Cortex of kidney (tissue), 1 donor: ENCODE measurements around the gene ITM2C.

ENCODE experiments used
- DNase-seq: peaks from one replicate; lab custom pipeline; 2025; lab: John Stamatoyannopoulos, UW

The ITM2C gene, protein sequence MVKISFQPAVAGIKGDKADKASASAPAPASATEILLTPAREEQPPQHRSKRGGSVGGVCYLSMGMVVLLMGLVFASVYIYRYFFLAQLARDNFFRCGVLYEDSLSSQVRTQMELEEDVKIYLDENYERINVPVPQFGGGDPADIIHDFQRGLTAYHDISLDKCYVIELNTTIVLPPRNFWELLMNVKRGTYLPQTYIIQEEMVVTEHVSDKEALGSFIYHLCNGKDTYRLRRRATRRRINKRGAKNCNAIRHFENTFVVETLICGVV

DNA sequence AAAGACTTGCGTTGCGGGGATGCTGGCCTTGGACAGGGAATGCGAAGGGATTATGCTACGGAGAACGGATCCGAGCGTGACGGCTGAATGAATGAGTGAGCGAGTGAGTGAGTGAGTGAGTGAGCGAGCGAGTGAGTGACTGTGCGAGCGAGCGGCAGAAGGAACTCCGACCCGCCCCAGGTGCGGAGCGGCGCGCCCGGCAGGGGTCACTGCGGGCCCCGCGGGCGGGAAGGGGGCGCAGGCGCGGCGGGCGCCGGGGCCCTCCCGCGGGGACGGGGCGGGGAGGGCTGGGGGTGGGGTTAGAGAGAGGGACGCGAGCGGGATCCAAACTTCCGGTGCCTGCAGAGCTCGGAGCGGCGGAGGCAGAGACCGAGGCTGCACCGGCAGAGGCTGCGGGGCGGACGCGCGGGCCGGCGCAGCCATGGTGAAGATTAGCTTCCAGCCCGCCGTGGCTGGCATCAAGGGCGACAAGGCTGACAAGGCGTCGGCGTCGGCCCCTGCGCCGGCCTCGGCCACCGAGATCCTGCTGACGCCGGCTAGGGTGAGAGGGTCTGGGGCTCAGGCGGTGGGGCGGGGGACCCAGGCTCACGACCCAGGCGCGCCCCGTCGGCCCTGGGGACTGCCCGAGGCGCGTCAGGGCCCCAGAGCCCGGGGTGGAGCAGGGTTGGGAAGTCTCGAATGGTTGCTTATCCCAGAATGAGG is at the start of gene ITM2C:
Gene ITM2C (plus strand): TSS at position 338 of the 702 bp plus-strand sequence. CDS start 84 bp downstream, at position 422.
- no peak for DNase-seq

DNA sequence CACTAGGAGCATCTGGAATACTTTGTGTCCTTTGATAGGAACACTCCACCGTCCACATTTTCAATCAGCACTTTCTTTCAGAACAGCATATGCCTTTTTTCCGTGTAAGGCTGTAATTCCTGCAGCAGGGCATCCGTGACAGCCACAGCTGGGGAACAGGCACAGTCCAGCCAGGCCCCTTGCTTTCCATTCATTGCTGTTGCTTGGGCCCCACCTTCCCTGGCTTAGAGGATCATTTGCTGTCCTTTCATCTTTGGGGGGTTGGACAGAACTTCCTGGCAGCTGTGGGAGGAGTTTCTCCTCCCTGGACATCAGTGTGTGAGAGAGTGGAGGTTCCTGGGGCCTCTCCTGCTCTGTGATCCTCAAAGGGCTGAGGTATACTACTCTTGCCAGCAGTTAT is 49.7 kb upstream of the ITM2C start:
- no peak for DNase-seq

- no peak for DNase-seq
These were observed 48.0 kb upstream of the ITM2C start for GRCh38 chr2:230816735-230817134.

DNA sequence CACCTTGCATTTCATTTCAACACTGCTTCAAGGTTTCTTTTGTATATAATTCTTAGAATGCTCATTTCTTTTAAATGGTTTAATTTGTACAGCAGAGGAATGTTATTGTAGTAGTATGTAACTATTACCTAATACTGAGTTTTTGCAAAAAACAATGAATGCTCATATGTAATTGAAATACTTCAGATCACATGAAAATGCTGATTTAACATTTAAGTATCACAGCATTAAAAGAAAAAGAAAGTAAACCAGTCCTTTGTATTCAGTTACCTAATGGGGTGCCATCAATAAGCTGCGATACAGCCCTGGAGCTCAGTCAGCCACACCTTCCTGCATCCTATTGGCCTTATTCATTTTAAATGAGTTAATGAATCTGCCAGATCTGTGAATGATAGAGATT is 45.3 kb upstream of the ITM2C start:
- DNase-seq, result no peak

DNA sequence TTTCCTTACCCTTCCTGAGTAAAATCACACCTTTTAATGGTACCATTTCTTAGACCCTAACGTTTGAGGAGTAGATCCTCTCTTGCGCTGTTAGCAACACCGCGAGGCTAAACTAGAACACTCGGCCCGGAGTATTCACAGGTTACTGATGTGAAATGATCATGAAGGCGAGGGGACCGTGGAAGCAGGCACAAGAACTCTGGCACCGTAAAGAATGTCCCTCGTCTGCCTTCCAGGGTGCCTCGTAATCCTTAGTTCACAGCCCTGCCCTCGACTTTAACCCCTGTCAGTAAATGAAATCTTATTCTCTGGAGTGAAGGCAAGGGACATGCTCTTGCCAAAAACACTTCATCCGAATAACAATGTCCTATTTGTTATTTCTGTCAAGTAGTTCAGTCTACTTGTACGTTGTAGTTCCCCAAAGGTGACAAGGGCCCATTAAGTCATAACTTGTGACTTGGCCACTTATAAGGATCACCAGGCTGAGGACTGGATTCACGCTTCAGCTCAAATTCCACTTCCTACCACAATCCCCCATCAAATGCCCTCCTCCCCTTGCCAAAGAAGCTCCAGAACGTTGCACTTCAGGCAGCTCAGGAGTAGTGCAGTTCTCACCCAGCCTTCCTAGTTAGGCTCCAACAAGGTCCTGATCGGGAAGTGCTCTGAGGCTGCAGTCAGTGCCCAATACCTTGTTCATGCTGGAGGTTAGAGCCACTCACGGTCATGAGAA is 43.3 kb upstream of the ITM2C start:
- DNase-seq, result no peak

- no peak for DNase-seq
These were observed 42.7 kb upstream of the ITM2C start for GRCh38 chr2:230821991-230822520.

DNA sequence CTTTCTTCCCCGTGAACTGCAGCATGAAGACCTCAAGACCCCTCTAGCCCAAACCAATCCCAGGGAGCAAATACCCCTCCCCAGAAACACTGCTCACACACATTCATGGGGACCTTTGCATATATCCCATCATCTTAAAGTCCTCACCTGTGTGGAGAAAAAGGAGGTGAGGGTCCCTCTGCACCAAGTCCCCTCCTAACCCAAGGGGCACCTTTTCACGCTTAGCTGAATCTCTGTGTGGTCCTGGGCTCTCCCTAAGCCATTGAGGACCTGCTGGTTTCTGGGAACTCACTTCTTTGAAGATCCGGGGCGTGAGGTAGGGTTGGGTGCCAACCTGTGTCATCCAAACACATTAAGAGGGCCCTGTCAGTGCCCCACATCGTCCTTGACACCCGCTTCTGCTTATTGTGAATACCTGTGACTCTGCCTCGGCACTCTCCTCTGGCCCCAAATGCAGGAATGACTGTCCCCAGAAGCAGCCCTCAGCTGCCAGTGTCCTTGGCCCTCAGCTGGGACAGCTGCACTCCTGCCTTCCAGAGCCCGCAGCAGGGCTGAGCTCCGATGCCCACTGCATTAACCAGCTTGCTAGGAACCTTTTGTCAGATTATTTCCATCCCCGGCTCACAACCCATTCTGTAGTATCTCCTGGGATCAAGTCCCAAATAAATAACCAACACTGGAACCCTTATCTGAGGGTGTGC is 41.3 kb upstream of the ITM2C start:
- DNase-seq, result no peak

DNA sequence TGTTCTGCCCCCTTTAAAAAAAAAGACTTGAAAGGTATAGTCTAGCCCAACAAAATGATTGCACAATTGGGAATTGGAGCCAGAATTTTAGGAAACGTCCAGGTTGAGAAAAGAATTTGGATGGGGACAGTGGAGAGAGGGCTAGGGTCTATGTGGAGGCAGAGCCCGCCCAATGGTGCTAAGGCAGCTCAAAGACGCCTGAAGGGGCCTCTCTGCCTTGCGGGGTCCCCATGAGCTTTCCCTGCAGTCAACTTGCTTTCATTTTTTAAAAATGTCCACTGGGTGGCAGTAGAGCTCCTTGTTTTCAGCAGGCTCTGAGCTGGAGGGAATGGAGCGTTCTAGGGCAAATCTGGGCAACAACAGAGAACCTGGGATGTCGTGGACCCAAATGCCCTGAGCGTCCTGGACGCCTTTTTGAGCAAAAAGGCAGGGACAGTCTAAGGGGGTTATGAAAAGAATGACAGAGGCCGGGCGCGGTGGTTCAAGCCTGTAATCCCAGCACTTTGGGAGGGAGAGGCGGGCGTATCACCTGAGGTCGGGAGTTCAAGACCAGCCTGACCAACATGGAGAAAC is 40.2 kb upstream of the ITM2C start:
- DNase-seq, result no peak

GRCh38 chr2:230825354-230825753 is 39.4 kb upstream of the ITM2C start:
- DNase-seq, result no peak

- DNase-seq, result no peak
These were observed 36.9 kb upstream of the ITM2C start for GRCh38 chr2:230827774-230828271.

DNA sequence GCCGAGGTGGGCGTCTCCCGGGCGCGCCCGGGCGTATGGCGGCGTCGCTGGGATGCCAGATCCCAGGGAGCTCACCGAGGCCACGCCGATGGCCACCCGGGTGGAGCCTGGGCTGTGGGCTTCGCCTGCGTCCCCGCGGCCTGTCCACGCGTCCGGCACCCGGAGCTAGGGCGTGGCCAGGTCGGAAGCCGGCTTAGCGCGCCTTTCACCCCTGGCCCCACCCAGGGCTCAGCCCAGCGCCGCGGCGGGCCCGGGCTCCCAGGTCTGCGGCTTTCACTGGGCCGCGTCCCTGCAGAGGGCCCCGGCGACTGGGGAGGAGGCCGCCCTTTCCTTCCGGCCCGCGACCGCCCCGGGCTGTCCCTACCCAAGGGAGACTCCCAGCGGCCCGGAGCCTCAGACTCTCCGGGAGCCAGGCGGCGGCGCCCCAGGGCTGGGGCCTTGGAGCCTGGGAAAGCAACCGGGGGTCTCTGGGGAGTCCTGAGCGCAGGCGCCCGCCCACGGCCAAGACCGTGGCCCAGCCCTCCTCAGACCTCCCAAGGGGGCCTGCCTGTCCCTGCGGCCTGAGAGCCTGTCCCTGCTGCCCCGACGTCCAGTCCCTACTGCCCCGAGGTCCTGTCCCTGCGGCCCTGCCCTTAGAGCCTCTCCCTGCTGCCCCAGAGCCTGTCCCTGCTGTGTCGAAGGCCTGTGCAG is 36.3 kb upstream of the ITM2C start:
- no peak for DNase-seq

- DNase-seq, result no peak
These were observed 35.4 kb upstream of the ITM2C start for GRCh38 chr2:230829293-230829692.

DNA sequence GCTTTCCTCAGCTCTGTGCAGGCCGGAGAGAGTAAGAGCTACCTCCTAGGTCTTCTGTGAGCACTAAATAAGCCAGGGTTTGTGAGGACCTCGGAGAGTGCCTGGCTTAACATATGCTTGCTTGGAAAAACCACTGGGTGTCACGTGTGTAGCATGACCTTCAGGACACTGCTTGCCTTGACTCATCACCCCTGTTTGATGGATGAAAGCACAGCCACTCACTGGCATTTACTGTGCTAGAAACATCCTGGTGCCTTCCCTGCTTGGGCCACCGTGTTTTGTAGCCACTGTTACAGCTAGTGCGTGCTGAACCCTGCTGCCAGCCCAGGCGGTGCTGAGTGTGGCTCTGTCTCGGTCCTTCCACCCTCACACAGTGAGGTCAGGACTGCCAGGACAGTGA is 34.8 kb upstream of the ITM2C start:
- no peak for DNase-seq

GRCh38 chr2:230830428-230830827 is 34.3 kb upstream of the ITM2C start:
- no peak for DNase-seq

GRCh38 chr2:230840301-230840700 is 24.4 kb upstream of the ITM2C start:
- DNase-seq, result no peak

GRCh38 chr2:230842473-230842872 is 22.3 kb upstream of the ITM2C start:
- DNase-seq, result no peak

DNA sequence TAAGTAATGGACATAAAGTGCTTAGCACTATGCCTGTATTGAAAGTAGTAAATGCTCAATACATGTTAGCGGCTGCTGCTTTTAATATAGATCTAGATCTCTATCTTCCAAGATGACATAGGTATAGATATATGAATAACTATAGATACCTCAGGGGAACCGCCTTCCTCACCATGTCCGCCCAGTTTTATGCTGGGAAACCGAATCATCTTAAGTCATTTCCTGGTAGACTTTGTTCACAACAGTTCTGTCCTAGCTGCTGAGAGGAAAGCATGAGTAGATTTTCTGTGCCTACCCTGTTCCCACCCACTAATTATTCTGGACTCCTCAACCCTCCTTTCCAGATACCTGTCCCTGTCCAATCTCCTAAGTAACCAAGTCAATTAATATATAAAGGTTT is 21.6 kb upstream of the ITM2C start:
- DNase-seq, result no peak

DNA sequence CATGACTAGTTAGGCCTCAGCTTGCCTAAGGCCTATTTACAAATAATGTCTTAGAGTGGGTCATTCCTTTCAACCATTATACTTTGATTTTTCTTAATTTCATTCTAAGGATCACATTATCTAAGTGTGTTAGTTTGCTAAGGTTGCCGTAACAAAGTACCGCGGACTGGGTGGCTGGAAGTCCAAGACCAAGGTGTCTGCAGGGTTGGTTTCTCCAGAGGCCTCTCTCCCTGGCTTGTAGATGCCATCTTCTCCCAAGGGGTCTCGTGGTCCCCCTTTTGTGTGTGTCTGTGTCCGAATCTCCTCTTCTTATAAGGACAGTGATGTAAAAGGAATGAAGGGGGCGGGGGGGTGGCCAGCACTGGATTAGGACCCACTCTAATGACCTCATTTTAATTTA is 18.4 kb upstream of the ITM2C start:
- DNase-seq, result no peak

GRCh38 chr2:230847883-230848388 is 16.8 kb upstream of the ITM2C start:
- no peak for DNase-seq

DNA sequence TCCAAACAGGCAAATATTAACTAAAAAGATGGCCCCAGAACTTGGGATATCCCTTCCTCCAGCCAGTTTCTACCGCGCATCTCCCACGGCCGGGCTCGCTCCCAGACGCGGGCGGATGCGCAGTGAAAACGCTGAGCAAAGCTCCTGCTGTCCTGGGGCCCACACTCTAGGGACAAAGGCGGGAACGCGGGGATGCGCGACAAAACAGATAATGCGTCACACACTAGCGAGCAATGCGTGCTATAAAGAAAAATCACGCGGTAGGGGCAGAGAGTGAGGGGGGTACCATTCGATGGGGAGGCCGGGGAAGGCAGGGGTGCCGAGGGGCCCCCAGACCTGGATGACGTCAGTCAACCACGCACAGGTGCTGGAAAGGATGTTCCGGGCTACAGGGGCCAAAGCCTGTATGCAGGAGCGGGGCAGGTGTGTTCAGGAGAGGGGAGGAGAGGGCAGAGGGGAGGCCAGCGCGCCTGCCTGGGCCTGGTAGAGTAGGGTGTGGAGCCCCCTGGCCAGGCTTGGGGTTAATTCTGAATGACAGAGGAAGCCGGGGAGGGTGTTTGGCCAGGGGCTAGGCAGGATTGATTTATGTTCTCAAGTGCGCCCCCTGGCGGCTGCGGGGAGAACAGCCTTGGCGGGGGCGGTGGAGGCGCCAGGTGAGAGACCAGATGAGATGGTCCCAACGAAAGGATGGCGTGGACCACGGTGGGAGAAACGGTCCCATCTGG is 14.9 kb upstream of the ITM2C start:
- no peak for DNase-seq
